IMR-90 (cell line): ENCODE measurements around the gene ARHGEF18. TPM values are rescaled to one million over a fixed set of nuclear protein-coding genes. Genes with fewer than 3 reads are reported as not detected.
"Not testable (repeated sequence)": the region's sequence is repeated elsewhere in the genome, so short reads cannot be mapped to it uniquely, and the experiment has no call there.

ENCODE experiments used
- ATAC-seq: fragments of 200-7000 bp; cut with Tn5 transposase; 2 replicates; pipeline ENCODE4 v1.9.1; 2020; ENCODE audit warnings: low read depth, mild to moderate bottlenecking, moderate library complexity
- BruUV-seq: library from RNA; stranded (reverse); fragments of 400-500 nt; replicated peaks from 2 replicates; lab custom pipeline; 2021; lab: Mats Ljungman, UMichigan
- CTCF ChIA-PET: fragments of 300-600 bp; formaldehyde crosslinking; extraction: SDS; loops from one replicate; lab custom pipeline; 2021; ENCODE audit warnings: antibody characterized with exemption; lab: Yijun Ruan, JAX
- POLR2A ChIA-PET: fragments of 300-600 bp; sonication (Branson Sonifier 250); formaldehyde crosslinking; loops from one replicate; lab custom pipeline; 2022; ENCODE audit warnings: antibody characterized with exemption; ENCODE audit not compliant: unreplicated experiment; lab: Charles Lee
- DNase-seq: peaks from one replicate; pipeline ENCODE4 v3.0.0; 2013
- H2AFZ ChIP-seq: replicated peaks from 2 replicates; pipeline ENCODE3; 2013; ENCODE audit warnings: low read length, mild to moderate bottlenecking; ENCODE audit not compliant: poor library complexity
- H2AK5ac ChIP-seq: 2 replicates; pipeline ENCODE4 v1.6.1; 2013; ENCODE audit warnings: low read depth, low read length, inconsistent platforms
- H2AK9ac ChIP-seq: replicated peaks from 2 replicates; pipeline ENCODE3; 2013; ENCODE audit warnings: mild to moderate bottlenecking, low read depth, low read length, moderate library complexity; ENCODE audit not compliant: poor library complexity
- H2BK120ac ChIP-seq: 2 replicates; pipeline ENCODE4 v1.6.1; 2013; ENCODE audit warnings: low read depth, low read length, inconsistent platforms
- H2BK15ac ChIP-seq: 3 replicates; pipeline ENCODE4 v1.6.1; 2013; ENCODE audit warnings: low read depth, low read length, inconsistent platforms
- H2BK20ac ChIP-seq: 2 replicates; pipeline ENCODE4 v1.6.1; 2013; ENCODE audit warnings: low read depth, mild to moderate bottlenecking, inconsistent platforms, low read length, moderate library complexity
- H2BK5ac ChIP-seq: 2 replicates; pipeline ENCODE4 v1.6.1; 2013; ENCODE audit warnings: mild to moderate bottlenecking, low read depth, low read length, inconsistent platforms; ENCODE audit not compliant: poor library complexity, severe bottlenecking
- H3K14ac ChIP-seq: replicated peaks from 2 replicates; pipeline ENCODE4 v1.6.1; 2013; ENCODE audit warnings: low read depth, low read length, inconsistent platforms
- H3K18ac ChIP-seq: 2 replicates; pipeline ENCODE4 v1.6.1; 2013; ENCODE audit warnings: low read depth, low read length, control low read depth
- H3K23ac ChIP-seq: 2 replicates; pipeline ENCODE4 v1.6.1; 2013; ENCODE audit warnings: low read depth, low read length, inconsistent platforms
- H3K27ac ChIP-seq: 2 replicates; pipeline ENCODE4 v1.5.1; 2013; ENCODE audit warnings: mild to moderate bottlenecking, control low read depth, low read length; ENCODE audit not compliant: insufficient read depth
- H3K27me3 ChIP-seq: 2 replicates; pipeline ENCODE4 v1.6.1; 2013; ENCODE audit warnings: low read length; ENCODE audit not compliant: control insufficient read depth, insufficient read depth
- H3K36me3 ChIP-seq: 2 replicates; pipeline ENCODE4 v1.6.1; 2013; ENCODE audit warnings: low read length, mixed read lengths; ENCODE audit not compliant: control insufficient read depth, insufficient read depth
- H3K4ac ChIP-seq: 2 replicates; pipeline ENCODE4 v1.6.1; 2013; ENCODE audit warnings: low read depth, low read length, inconsistent platforms
- H3K4me1 ChIP-seq: 2 replicates; pipeline ENCODE4 v1.6.1; 2013; ENCODE audit warnings: low read length, mixed read lengths; ENCODE audit not compliant: control insufficient read depth, insufficient read depth
- H3K4me2 ChIP-seq: 2 replicates; pipeline ENCODE4 v1.6.1; 2013; ENCODE audit warnings: low read depth, mild to moderate bottlenecking, control low read depth, low read length, moderate library complexity
- H3K4me3 ChIP-seq: 2 replicates; pipeline ENCODE4 v1.5.1; 2013; ENCODE audit warnings: low read depth, mild to moderate bottlenecking, control low read depth, low read length, moderate library complexity; ENCODE audit not compliant: insufficient read depth
- H3K56ac ChIP-seq: 2 replicates; pipeline ENCODE4 v1.6.1; 2013; ENCODE audit warnings: low read length, inconsistent platforms; ENCODE audit not compliant: insufficient read depth; ENCODE audit errors: extremely low read depth
- H3K79me1 ChIP-seq, 2 experiments: 2 replicates each; pipeline ENCODE4 v1.6.1; 2013; ENCODE audit warnings: low read length in 2 of 2, inconsistent platforms in 1 of 2, low read depth in 1 of 2
- H3K9ac ChIP-seq: 2 replicates; pipeline ENCODE4 v1.6.1; 2013; ENCODE audit warnings: low read depth, low read length, control low read depth
- H3K9me1 ChIP-seq: 2 replicates; pipeline ENCODE4 v1.6.1; 2013; ENCODE audit warnings: low read length, inconsistent platforms; ENCODE audit not compliant: insufficient read depth
- H3K9me3 ChIP-seq: 2 replicates; pipeline ENCODE4 v1.6.1; 2013; ENCODE audit warnings: low read length; ENCODE audit not compliant: control insufficient read depth, insufficient read depth
- H4K20me1 ChIP-seq: 2 replicates; pipeline ENCODE4 v1.6.1; 2013; ENCODE audit warnings: low read length, inconsistent platforms; ENCODE audit not compliant: insufficient read depth
- H4K5ac ChIP-seq: 2 replicates; pipeline ENCODE4 v1.6.1; 2013; ENCODE audit warnings: mild to moderate bottlenecking, low read depth, low read length, control low read depth
- H4K8ac ChIP-seq, 2 experiments: 2 replicates each; pipeline ENCODE4 v1.6.1; 2013; ENCODE audit warnings: low read depth in 2 of 2, low read length in 2 of 2, control low read depth in 1 of 2, inconsistent platforms in 1 of 2
- H4K91ac ChIP-seq: 2 replicates; pipeline ENCODE4 v1.6.1; 2013; ENCODE audit warnings: low read depth, low read length, inconsistent platforms; ENCODE audit not compliant: insufficient read depth
- ELK1 ChIP-seq: fragments of 150-350 bp; IDR thresholded peaks from 2 replicates; pipeline ENCODE4 v1.6.1; 2016; ENCODE audit warnings: low read depth, mild to moderate bottlenecking, low read length, moderate library complexity, borderline replicate concordance
- RAD21 ChIP-seq: IDR thresholded peaks from 2 replicates; pipeline ENCODE4 v1.6.1; 2012; ENCODE audit warnings: low read length, improper control_type of control experiment
- WGBS, 2 experiments: methylation state at CpG; one replicate each; pipeline versions ENCODE4 v1.1.5 to v1.1.7; 2013; ENCODE audit warnings: missing lambda C conversion rate in 2 of 2; ENCODE audit not compliant: insufficient read length in 1 of 2; ENCODE audit errors: extremely low coverage in 2 of 2; 5-methylcytosine and 5-hydroxymethylcytosine counted together
- dilution Hi-C: fragments of 300-500 bp; cut with HindIII; formaldehyde crosslinking; loops from one replicate; pipeline ENCODE4 v1.14.3; 2018; ENCODE audit warnings: low sequenced_read_pairs; ENCODE audit not compliant: unreplicated experiment
- in situ Hi-C: fragments of 300-500 bp; cut with MboI; formaldehyde crosslinking; loops from 3 replicates; pipeline ENCODE4 v1.14.3; 2019; ENCODE audit warnings: low sequenced_read_pairs, inconsistent platforms, mixed read lengths
- intact Hi-C: fragments of 100-400 bp; cut with micrococcal nuclease; formaldehyde crosslinking; loops from 2 replicates; pipeline ENCODE4 v1.10.0; 2022
- polyA plus RNA-seq, 3 experiments: library from polyadenylated mRNA; depleted of rRNA; stranded (reverse); fragments of >200 nt; gene quantifications; 2 replicates each; pipeline ENCODE4 v1.2.3, GENCODE V29; 2012; ENCODE audit warnings: low replicate concordance in 1 of 3
- total RNA-seq: library from RNA; depleted of rRNA; stranded (reverse); fragments of >200 nt; gene quantifications from 2 replicates; pipeline ENCODE4 v1.2.3, GENCODE V29; 2012

Gene ARHGEF18
- total and polyA plus RNA-seq, 2 of the 4 experiments (the other 2 are of a cell fraction): 11.6 to 12.4 TPM

GRCh38 chr19:7307590-7308218 lies 41.0 kb upstream of the ARHGEF18 start:
- in situ Hi-C loops: no loop called here
- no peaks in the 10 kb centered on the region for H3K4me1 ChIP-seq
- no peak overlapping the region for H2BK120ac ChIP-seq
- no peak overlapping the region for H3K9ac ChIP-seq
- H4K20me1 ChIP-seq: no peaks in the 10 kb centered on the region
- no peak overlapping the region for H3K18ac ChIP-seq
- H2BK5ac ChIP-seq: no peak overlapping the region
- no peak overlapping the region for H3K4me3 ChIP-seq
- H3K79me1 ChIP-seq: no peaks in the 10 kb centered on the region
- H3K14ac ChIP-seq: no peak overlapping the region
- ChIA-PET POLR2A (no interaction called here), CTCF (no interaction called here)
- H2AK9ac ChIP-seq: no peak overlapping the region
- BruUV-seq: no TSS peak
- no peak overlapping the region for H2BK15ac ChIP-seq
- no peak for TF ChIP-seq RAD21
- no peak for TF ChIP-seq ELK1
- H2AK5ac ChIP-seq: no peak overlapping the region
- no peaks in the 10 kb centered on the region for H3K27me3 ChIP-seq
- no peak overlapping the region for H3K4me2 ChIP-seq
- H3K23ac ChIP-seq: no peak overlapping the region
- dilution Hi-C loops: no loop called here
- H3K9me3 ChIP-seq: no peaks in the 10 kb centered on the region
- H3K27ac ChIP-seq: no peak overlapping the region
- intact Hi-C loops: no loop called here
- H3K9me1 ChIP-seq: no peaks in the 10 kb centered on the region
- no peak overlapping the region for H2BK20ac ChIP-seq
- H4K5ac ChIP-seq: no peak overlapping the region
- H2AFZ ChIP-seq: no peak overlapping the region
- no peaks in the 10 kb centered on the region for H3K36me3 ChIP-seq
- no peak overlapping the region for H4K8ac ChIP-seq
- no peak overlapping the region for H3K4ac ChIP-seq
- ATAC-seq (no peak), DNase-seq (no peak)
- WGBS, 2 experiments: no CpG with 5 or more reads among the region's 7 CpGs
- H3K56ac ChIP-seq: no peak overlapping the region
- no peak overlapping the region for H4K91ac ChIP-seq

- H4K5ac ChIP-seq, H3K9me3 ChIP-seq, H3K9me1 ChIP-seq, H3K4me2 ChIP-seq, H3K9ac ChIP-seq, H3K4ac ChIP-seq, in situ Hi-C loops, ATAC-seq, H3K36me3 ChIP-seq, DNase-seq, POLR2A ChIA-PET, H3K4me1 ChIP-seq, intact Hi-C loops, H4K8ac ChIP-seq, H2BK120ac ChIP-seq, H2AFZ ChIP-seq, H3K18ac ChIP-seq, H2AK9ac ChIP-seq, H2BK15ac ChIP-seq, H3K14ac ChIP-seq, H3K4me3 ChIP-seq, H3K23ac ChIP-seq, H3K79me1 ChIP-seq, H4K20me1 ChIP-seq, H3K56ac ChIP-seq, dilution Hi-C loops, H2BK5ac ChIP-seq, H3K27ac ChIP-seq, H3K27me3 ChIP-seq, H2BK20ac ChIP-seq, H2AK5ac ChIP-seq, BruUV-seq, CTCF ChIA-PET, H4K91ac ChIP-seq: not testable (repeated sequence)
- no CpG with 5 or more reads among the region's 9 CpGs for WGBS, 2 experiments
Measured at GRCh38 chr19:7308327-7308726, 40.4 kb upstream of the ARHGEF18 start.
